Thyroid gland (tissue), 4 donors: Measurements from ENCODE around the gene ANKMY1.

Experiments
- CTCF ChIP-seq, 6 experiments: fragments of 200-600 bp in 3 of 6; fragments of 450-650 bp in 3 of 6; sonication (generic) in 3 of 6; IDR thresholded peaks; one replicate each; pipeline ENCODE4 v1.5.1; 2016 to 2019; ENCODE audit warnings: antibody characterized with exemption in 6 of 6, mild to moderate bottlenecking in 2 of 6, inconsistent platforms in 1 of 6, moderate library complexity in 1 of 6
- POLR2A ChIP-seq, 2 donors: fragments of 450-650 bp; IDR thresholded peaks; one replicate each; pipeline ENCODE4 v1.6.1; 2017; ENCODE audit warnings: antibody characterized with exemption in 2 of 2, mild to moderate bottlenecking in 2 of 2, moderate library complexity in 1 of 2

GRCh38 chr2:240503375-240503774, 54.4 kb downstream of the ANKMY1 start:
- TF ChIP-seq CTCF (IDR thresholded peaks at IDR 0.05) (no peak), POLR2A (IDR thresholded peaks at IDR 0.05) (no peak)
